Activated CD8-positive, alpha-beta memory T cell treated with anti-CD3 and anti-CD28 coated beads, Interleukin-2, amount 50 U/mL, for 1 hour (primary cell): ENCODE results near the gene CGNL1.

Source experiments
- DNase-seq: peaks from one replicate; pipeline ENCODE4 v3.0.0-alpha.2; 2020; ENCODE audit errors: extremely low read depth

CGNL1 gene

DNA sequence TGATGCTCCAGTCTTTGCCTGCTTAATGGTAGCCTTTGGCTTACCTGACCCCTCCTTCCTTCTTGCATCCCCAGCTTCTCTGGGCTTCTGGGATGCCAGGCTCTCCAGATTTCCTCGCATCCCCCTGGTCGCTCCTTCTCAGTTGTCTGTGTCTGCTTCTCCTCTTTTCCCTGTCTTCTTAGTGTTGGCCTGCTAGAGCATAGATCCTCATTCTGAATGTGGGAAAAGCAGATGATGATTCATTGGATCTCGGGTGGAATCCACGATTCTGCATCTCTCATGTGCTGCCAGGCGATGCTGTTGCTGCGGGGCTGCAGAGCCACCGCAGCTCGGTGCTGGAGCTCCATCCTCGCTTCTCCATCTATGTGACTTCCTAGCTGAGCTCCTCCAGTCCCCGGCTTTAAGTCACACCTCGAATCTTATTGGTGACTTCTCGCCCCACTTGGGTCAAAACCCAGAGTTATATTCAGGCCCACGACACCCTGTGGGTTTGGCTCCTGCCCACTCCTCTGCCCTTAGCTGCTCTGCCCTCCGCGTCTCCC, 47.4 kb downstream of the CGNL1 start:
- no peak for DNase-seq

DNA sequence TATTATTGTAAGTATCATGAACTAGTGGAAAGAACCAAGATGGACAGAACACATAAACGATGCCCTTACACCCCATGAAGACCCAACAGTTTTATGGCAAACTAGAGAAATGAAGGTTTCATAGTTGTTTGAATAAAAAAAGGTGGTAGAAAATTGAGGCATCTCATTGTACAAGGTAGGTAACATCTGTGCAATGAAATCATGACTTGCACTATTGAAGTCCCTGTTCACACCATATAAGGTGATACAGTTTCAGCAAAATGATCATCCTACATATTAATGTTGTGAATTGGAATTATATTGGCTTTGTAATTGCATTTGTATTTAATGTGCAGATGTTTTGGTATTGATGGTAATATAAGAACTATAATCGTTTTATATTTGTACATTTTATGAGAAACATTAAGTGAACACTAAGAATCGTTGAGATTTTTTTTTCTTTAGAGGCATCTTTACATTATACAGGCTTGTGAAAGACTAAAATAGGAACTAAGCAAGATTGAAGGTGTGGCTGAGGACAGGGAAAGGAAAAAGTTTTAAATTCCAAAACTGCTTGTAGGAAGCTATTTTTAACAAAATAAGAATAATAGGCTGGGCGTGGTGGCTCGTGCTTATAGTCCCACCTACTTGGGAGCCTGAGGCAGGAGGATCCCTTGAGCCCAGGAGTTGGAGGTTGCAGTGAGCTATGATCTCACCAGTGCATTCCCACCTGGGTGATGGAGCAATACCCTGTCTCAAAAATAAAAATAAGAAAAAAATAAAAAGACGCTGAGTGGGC, 48.5 kb downstream of the CGNL1 start:
- no peak for DNase-seq

DNA sequence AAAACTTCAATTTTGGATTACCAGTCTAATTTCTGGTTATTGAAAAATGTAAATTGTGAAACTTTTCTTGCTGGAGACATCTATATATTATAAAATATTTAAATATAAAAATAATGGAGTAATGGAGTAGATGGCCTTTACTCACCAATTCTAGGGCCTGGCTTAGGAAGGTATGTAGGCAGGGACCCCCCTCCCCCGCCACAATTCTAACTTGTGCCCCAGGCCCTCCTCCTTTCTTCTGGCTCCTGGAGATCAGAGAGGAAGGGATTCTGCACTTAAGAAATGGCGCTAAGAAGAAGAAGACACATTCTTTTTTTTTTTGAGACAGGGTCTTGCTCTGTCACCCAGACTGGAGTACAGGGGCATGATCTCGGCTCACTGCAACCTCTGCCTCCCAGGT, 49.5 kb downstream of the CGNL1 start:
- DNase-seq: no peak

DNA sequence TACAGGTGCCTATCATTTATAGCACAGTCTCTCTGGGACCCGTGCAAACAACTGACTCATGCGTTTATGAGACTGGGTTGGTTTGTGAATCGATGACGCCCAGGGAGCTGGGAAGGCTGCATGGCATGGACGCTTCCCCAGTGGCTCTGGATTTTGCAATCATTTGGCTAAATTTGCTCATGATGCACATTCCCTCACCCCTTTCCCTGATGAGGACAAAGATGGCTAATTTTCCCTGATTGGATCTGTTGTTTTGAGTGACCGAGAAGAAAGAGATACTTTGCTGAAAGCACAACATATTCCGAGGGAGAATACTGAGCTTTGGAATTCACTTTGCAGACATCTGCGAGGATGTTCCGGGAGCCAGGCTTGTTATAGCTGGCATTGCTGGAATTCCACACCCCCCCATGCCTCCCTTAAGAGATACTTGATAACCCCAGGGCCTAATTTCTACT, 51.1 kb downstream of the CGNL1 start:
- DNase-seq: no peak

DNA sequence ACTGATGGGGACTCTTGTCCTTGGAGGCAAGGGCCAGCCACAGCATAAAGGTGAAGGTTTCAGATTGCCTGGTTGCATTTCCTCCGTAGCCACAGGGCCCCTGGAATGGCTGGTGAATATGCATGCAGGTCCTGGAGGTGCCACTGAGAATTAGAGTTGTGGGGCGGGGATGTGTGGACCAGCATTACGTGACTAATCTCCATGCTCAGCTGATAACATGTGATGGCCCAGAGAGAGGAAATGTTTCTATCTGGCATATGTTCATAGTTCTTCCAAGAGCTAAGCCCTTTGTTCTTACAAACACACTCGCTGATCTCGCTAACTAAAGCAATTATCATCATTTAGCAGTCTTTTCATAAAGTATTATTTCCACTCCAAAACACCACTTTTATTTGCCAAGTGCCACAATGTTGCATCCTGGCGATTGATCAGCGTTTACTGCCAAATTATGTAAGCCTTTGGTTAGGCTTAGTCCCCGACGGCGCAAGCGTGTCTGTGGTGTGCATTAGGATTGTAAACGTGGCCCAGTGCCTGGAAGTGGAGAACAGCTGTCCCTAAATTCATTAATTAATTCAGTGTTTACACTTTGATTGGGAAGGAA, 55.9 kb downstream of the CGNL1 start:
- DNase-seq: no peak

DNA sequence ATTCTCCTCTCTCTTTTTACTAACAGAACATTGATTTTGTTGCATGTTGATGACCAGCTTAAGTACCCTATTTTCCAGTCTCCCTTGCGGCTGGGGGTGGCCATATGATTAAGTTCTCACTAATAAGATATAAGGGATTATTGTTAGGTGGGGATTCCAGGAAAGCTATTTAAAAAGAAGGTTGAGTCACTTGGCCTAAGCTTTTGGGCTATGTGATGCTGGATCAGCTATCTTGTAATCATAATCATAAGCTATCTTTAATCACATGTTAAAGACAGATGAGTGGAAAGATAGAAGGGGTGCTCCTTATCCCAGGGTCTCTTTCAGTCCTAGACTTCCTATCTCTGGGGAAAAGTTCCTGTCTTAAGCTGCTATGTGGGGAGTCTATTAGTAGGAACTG, 59.9 kb downstream of the CGNL1 start:
- no peak for DNase-seq

DNA sequence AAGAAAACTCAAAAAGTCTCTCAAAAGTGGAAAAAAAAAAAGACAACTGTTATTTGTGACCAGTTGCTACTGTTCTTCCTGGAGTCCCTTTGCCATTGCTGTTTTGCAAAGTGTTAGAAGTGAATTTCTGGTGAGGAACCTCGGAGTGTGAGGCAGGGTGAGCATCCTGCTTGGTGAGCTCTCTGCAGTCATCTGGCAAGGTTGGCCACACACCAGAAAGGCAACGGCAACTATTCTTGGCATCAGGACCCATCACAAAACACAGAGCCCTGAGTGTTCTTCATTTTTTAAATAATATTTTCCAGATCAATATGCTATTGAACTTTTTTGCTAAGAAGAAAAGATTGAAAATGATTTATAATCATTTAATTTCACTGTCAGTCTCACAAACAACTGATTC, 60.7 kb downstream of the CGNL1 start:
- DNase-seq: no peak

DNA sequence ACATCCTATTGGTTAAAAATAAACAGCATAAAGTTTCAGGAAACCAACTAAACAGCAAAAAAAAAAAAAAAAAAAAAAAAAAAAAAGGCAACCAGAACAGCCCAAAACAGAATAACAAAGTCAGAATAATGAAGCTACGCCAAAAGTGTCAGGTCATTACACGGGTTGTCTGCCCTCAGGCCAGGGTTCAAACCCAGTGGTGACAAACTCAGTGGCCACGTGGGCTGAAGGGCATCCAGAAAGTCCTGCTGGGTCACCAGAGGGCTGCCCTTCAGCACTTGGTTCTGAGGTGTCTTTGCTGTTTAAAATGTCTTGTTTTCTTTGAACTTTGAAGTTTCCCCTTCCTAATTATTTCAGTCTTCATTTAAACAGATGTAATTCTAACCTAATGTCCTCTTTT, 61.3 kb downstream of the CGNL1 start:
- no peak for DNase-seq

DNA sequence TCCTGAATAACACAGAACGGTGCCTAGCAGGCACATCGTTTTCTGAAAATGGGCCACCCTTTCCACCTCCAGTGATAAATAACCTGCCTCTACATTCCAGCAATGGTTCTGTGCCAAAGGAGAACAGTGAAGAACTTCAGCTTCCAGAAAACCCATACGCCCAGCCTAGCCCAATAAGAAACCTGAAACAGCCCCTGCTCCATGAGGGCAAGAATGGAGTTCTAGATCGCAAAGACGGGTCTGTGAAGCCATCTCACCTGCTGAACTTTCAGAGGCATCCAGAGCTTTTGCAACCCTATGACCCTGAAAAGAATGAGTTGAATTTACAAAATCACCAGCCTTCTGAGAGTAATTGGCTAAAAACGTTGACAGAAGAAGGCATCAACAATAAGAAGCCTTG, 61.9 kb downstream of the CGNL1 start:
- no peak for DNase-seq

DNA sequence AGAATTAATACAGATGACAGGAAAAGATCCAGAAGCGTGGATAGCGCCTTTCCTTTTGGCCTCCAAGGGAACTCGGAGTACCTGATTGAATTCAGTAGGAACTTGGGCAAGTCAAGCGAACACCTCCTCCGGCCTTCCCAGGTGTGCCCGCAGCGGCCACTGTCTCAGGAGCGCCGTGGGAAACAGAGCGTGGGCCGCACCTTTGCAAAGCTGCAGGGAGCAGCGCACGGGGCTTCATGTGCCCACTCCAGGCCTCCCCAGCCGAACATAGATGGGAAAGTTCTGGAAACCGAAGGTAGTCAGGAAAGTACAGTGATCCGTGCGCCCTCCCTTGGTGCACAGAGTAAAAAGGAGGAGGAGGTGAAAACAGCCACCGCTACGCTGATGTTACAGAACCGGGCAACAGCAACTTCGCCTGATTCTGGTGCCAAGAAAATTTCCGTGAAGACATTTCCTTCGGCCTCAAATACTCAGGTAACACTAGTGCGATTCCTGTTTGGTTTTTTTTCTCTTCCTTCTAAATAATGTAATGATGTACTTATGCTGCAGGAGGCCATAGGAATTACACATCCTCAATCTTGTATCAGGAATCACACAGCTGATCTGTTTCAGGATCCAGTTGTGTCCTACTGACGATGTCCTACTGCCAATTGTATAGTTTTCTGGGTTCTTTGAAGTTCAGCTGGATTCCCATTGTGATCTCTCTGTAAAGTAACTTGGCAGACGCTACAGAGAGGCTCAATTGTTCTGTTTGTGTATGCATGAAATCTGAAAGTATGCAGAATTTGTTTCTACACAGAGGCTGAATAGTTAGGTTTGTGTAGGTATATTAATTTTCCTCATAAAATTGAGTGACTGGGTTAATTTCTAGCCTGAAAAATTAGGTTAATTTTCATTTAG, 63.1 kb downstream of the CGNL1 start:
- no peak for DNase-seq

DNA sequence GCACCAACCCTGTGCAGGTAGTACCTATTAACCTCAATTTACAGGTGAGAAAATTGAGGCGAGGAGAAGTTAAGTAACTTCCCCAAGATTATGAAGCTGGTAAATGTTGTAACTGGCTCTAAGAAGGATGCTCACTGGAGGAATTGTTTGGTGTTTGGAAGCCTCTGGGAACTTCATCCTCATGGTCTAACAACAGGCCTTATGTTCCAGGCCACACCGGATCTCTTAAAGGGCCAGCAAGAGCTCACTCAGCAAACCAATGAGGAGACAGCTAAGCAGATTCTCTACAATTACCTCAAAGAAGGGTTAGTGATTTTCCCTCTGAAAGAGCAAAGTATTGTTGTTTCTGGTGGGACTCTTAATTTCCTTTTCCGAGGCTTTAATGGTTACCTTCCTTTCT, 63.9 kb downstream of the CGNL1 start:
- no peak for DNase-seq

DNA sequence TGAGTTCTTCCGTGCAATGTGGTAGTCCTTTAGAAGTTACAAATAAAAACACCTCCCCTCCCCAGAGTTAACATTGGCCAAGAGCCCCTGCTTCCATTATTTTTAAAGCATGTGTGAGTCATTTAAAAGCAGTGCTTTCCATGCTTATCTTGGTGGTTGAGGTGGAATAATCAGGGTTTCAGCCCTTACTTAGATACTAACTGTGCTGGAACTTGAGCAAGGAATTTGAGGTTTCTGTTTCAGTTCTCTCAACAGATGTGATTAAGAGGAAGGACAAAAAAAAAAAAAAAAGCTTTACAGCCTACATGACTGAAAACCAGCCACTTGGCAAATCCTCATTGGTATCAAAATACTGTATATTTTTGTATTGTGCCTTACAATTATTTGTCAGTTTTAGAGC, 64.5 kb downstream of the CGNL1 start:
- no peak for DNase-seq

DNA sequence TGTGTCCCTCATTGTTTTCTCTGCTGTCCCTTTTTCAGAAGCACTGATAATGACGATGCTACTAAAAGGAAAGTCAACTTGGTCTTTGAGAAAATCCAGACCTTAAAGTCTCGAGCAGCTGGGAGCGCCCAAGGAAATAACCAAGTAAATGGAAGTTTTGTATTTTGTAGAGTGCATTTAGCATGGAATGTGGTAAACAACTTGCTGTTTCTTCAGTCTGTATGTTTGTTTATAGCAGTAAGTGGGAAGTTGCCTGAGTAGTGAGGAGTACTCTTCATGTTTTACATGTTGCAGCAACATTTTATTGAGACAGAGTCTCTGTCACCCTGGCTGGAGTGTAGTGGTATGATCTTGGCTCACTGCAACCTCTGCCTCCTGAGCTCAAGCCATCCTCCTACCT, 66.0 kb downstream of the CGNL1 start:
- DNase-seq: no peak

DNA sequence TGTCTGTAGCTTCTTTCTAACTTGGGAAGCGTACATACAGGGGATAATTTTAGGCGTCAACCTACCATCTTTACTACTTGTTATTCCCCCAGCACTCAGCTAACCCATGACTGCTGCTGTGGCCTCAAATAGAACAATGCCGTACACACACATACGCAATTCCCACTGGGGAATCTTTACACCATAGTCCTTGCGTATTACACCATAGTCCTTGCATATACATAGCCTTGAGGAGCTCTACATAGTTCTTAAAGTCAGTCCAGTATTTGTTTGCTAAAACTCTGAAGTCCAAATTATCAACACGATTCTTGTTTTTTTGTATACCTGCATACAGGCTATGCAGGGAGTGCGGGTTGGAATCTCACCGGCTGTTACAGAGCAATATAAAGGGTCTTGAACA, 67.2 kb downstream of the CGNL1 start:
- DNase-seq: no peak

DNA sequence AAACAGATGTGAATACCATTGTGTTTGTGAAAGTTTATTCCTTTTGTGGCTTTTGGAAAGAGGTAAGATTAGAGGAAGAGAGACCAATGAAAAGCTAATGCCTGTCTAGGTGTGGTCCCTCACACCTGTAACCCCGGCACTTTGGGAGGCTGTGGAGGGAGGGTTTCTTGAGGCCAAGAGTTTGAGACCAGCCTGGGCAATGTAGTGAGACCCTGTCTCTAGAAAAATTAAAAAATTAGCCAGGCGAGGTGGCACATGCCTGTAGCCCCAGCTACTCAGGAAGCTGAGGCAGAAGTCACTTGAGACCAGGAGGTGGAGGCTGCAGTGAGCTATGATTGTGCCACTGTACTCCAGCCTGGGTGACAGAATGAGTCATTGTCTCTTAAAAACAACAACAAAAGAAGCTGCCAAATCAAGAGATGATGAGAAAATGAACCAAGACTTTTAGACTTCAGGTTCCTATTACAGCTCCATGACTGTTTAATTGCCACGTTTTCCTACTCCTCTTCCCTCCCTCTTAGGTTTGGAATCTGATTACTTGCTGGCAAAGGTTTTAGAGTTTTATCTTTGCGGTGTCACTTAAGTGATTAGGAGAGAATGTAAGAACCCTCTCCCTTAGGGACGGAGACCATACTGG, 68.7 kb downstream of the CGNL1 start:
- no peak for DNase-seq

DNA sequence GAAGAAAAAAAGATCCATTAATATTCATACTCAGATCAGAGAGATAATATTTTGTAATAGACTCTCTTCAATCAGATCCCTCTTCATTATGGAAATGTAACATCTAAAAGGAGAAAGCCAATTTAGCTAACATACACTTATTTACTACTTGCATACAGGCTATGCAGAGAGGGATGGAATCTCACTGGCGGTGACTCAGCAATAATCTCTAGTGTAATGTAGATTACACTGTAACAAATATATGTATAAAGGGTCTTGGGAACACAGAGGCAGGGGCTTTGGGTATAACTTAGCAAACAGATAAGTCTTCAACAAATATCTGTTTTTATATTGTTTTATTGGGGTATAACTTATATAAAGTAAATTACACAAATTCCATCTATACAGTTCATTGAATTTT, 69.6 kb downstream of the CGNL1 start:
- no peak for DNase-seq

DNA sequence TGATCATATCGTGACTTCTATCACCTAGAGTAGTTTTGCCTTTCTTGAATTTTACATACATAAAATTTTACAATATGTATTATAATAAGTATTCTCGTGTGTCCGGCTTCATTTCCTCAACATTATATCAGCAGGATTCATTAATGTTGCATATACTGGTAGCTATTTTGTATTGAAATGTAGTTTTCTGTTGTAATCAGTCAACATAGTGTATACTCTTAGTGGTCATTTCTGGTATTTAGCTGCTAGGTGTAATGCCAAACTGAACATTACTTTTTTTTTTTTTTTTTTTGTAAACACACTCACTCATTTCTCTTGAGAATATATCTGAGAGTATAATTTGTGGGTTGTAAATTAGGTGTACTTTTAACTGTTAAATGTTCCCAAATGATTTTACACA, 70.1 kb downstream of the CGNL1 start:
- no peak for DNase-seq

DNA sequence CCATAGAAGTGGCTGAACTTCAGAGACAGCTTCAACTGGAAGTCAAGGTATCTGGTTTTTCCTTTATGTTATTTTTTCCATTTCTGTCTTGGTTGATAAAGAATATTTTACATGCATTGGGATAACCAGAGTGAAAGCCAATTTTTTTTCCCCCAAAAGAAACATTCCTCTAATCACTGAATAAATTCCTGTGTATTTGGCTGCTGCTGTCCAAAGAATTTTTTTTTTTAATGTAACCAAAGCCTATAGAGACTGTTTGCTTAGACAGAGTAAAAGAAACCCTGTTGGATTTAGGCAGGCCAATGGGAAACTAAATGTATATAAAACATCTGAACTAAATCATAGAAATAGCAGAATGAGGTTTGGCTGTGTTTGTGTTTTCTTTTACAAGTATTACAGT, 75.2 kb downstream of the CGNL1 start:
- no peak for DNase-seq

DNA sequence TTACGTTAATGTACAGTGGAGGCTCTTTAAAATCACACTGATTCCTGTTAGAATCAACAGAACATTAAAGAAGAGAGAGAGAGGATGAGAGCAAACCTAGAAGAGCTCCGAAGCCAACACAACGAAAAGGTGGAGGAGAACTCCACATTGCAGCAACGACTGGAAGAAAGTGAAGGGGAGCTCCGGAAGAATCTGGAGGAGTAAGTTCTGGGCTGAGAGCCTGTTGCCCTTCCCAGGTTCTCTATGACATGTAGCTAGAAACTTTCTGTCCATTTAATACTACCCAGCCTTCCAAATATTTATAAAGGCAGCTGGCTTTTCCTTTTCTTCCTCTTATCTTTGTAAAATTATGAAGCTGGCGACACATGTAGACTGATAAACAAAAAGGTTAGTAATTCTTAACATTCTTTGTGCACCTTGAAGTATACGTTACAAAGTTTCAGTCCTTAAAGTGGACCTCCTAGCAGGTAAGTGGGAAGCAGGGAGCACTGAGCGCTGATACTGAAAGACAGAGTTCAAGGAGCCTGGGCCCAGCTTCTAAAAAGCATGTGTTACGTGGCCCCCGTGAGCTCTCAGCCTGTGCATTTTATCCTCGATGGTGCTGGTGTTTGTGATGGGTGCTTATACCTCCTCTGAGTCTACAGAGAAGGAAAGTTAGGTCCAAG, 75.9 kb downstream of the CGNL1 start:
- DNase-seq: no peak

DNA sequence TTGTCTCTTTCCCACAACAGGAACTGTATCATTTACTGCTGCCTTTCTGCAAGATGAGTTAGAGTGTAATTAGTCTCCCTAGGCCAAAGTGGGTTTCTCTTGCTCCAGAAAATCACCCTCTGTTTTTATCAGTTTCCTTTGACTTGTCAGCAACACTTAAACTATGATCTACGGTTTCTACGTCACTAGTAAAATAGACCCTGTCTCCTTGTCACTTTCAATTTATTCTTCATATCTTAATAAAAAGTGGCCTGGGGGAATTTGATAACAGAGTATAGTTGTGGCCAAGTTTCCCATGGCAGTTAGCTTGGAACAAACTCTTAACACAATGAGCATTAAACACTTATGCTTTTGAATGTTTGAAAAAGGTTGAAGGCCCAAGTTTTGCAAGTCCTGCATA, 79.6 kb downstream of the CGNL1 start:
- DNase-seq: no peak

DNA sequence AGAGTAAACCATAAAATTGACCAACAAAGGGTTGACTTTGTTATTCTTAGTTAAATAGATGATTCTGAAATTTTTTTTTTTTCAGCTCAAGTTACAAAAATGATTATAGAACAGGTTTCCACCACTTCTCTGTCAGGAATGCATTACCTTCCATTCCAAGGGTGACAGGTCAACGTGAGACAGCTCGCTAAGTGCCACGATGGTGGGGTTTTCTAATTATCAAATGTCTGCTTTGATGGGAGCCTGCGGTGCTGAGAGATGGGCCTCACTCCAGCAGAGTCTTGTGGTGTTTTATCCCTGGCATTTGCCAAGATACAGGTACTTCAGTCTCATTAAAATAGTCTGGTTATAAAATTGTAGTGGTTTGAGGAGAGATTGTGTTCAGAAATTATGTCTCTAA, 80.3 kb downstream of the CGNL1 start:
- no peak for DNase-seq
